ENCODE measurements around the gene SYTL2.
A peak's percentile ranks its signal among the peaks of the same experiment; 100 is the strongest.

SYTL2 gene

DNA sequence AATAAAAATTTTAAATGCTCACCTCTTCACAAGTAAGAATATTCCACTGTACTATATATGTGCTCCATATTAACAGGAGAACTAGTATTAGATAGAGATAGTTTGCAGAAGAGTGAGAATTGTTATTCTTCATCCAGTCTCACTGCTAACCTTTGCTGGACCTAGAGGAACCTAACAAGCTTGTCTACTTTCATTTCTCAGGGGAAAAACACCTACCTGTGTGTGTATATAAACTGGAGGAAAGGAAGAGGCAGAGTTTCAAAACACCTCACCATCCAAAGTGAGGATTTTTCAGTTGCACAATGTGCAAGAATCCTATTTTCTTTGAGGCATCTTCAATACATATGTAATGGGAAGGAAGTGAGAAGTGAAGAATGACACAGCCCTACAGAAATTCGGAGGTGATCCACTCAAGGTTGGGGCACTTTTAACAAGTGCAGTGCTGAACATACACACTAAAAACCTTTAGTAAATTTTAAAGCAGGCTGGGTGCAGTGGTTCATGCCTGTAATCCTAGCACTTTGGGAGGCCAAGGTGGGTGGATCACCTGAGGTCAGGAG is 52.4 kb downstream of the SYTL2 start:
- DNase-seq (ENCODE audit: low read depth), result no peak

DNA sequence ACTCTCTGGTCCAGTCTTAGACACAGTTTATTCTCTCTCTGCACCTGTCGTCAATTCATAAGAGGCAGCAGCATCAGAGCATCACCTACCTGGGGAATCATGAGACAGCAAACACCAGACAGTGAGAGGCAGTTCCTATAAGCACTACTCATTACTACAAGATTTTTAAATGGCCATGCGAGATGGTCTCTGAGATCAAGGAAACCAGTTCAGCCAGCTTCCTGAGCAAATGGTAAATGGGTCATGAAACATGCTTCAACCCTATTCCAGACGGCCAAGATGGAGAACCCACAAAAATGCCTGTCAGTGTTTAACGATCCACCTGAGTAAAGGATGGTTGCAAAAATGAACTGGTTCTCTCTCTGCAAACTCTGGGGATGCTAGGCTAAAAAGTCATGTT is 52.9 kb downstream of the SYTL2 start:
- DNase-seq (ENCODE audit: low read depth), result no peak

DNA sequence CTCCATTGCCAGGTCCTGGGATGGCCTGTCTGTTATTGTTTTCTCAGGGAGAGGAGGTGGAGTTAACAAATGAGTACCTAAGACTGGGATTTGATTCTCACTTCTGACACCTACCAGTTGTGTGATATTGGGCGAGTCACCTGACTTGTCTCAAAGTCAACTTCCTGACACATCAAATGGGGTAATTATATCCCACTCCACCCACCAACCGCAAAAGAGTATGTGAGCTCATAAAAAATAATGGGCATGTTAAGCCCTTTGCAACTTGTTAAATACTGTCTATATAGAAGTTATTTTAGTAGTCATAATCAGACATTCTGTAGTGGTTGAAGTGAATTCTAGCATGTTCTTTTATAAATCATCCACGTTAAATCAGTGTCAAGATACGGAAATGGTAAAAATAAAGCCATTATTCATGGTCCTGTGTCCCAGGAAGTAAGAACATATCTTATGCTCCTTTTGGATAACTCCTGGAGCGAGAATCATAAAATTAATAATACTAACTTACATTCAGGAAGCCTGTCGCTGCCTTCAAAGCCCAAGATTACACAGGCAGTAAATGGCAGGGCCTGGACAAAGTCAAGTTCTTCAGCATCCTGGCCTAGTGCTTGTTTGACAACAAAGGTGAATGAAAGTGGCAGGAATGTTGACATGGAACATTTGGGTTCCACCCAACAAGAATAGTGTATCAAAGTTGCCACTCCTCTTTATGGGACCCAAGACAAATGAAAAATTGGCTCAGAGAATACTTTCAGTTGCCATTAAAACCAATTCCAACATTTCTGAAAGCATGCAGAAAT is 54.3 kb downstream of the SYTL2 start:
- DNase-seq (ENCODE audit: low read depth), result peak; percentile 37

DNA sequence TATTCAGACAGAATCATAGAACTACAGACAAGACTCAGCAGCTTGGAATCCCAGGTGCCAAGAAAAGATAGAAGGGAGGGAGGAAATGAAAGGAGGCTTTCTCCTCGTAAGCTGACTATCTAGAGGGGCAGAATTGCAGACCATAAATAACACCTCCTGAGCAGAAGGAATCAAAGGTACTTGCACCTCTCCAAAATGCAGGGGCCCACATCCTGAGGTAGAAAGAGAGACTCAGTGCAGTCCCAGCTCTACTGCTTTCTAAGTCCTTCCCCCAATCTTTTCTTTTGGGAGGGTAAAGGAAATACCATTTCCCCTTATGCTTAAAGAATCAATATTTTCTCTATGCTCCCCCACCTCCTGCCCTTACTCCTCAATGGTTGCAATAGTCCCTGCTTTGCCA is 55.2 kb downstream of the SYTL2 start:
- DNase-seq (ENCODE audit: low read depth), result no peak

DNA sequence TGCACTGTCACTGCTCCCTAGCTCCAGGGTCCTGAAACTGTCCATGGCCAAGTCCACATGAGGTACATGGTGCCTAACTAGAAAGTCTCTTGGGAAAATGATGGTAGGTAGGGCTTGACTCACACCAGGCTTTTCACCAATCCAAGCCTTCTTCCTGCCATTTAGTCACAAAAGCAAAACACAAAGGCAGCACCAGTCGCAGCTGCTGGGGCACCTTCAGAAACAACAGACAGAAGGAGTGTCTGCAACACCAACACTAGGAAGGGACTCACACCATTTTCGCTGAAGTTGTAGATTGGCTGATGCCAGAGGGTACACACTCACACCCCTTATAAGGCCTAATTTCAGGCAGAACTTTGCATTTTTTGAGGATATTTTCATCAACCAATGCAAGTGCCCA is 55.7 kb downstream of the SYTL2 start:
- DNase-seq (ENCODE audit: low read depth), result no peak

DNA sequence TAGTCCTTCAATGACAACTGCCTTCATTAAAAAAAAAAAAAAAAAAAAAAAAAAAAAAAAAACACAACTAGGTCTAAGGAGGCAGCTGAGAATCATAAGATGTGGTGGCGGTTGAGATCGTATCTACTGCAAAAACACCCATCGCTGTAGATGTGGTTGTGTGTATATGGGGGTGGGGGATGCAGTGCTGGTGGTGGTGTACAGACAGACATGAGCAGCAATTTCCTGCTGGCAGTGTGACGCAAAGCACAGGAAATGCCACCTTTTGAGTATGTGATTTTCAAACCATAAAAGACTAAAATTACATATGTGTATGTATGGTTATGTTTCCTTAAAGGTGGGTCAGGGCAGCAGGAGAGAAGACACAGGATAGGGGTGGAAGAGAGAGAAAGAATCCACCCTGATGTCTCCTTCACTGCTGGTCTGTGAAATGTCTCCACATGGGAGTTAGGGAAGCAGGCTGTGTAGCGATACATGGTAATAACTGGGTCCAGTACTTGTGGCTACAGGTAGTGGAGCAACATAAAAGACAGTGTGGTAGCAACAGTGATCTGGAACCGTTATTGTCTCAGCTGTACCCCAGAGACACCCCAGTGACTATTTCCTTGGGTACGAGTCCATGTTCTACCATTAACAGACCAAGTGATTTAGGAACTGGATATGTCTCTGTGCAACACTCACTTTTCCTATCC is 57.9 kb downstream of the SYTL2 start:
- DNase-seq (ENCODE audit: low read depth), result peak; percentile 90

DNA sequence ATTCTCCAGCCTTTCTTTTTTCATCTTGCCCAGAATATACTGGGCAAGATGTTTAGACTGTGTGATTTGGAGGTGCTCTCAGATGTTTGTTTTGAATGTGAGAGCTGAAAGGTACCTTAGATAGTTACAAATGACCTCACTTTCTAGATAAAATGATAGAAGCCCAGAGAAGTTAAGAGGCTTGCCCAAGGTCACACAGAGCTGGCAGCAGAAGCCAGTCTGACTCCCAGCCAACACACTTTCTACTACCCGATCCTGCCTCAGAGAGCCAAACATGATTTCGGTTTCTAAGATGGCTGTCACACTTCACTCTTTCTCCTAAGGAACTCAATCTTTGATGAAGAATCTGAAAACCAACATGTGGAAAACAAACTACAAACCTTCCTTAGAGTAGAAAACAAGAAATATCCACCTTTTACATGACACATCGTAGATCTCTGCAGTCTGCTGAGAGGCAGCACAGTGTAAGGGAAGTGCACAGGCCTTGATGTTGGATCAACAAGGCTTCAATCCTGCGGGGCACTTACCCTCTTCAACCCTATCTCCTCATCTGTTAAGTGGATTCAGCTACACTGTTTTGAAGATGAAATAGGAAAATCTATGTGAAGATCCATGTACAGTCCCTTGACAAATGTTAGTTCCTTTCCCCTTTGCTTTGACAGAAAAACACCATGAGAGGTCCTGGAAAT is 58.6 kb downstream of the SYTL2 start:
- peak; percentile 20 for DNase-seq (ENCODE audit: low read depth)

DNA sequence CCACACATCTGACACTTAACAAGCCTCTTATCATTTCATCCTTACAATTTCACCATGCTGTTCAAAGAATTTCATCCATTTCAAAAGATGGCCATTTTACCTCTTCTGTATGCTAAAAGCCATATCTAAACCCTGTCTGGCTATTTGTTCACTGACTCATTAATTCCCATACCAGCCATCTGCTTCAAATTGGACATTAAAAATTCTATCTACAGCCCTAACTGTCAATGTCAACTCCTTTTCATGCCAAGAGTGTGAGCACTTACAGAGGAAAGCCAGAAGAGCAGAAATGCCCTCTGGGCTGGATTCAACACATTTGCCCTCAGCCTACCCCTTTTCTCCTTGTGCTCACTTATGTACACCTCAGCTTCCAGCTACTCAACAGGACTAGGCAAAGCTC is 59.2 kb downstream of the SYTL2 start:
- DNase-seq (ENCODE audit: low read depth), result no peak

DNA sequence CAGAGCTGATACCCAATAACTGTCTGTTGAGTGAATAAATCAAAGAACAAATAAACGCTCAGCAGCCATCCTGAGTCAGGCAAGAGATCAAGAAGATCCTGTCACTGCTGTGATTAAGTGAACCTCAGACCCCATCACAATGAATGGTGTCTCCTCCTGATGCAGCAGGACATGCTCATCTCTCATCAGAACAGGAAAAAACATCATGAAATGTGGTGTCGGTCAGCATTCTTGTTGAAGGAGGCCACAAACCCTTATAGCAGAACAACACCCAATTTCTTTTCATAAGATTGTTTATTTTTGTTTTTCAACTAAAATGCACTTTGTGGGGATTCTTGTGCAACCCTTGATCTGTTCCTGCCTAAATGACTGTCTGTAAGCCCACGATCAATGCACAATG is 60.3 kb downstream of the SYTL2 start:
- peak; percentile 16 for DNase-seq (ENCODE audit: low read depth)

DNA sequence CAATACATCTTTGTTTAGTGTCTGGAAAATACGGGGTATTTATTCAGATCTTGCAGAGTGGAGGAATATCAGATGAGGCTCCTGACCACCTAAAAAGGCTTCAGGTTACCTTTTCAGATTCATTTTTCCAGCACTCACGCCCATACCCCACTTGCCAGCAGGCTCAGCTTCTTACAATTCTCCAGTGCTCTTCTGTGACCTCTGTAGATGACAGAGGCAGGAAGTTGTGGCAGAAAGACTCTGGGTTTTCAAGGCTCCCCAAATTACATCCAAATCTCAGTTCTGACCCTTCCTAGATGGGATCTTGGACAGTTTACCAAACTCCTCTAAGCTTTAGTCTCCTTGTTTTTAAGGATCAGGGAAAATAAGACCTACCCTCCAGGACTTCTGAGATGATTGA is 61.1 kb downstream of the SYTL2 start:
- DNase-seq (ENCODE audit: low read depth), result no peak

DNA sequence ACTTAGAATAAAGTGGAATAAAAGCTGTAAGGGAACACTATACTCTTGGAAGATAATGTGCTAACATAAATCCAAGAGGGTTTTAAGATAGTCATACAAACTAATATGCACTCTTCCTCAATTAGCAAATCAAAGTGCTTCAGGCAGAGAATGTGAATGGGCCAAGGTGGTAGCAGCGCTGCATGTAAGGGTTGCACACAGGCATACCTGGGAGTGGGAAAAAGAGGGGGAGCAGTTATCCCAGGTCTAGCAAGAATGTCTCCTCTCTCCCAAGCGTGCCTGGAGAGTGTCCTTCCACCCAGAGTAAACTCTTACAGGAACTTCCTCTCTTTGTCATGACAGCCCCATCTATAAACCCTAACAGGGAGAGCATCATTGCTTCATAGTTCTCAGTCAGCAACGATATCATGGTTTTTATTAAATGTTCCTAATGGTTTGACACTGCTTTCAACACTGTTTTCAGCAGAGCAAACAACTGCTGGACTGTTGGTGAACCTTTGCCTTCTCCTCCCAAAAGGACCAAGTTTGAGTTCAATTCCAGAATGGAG is 61.6 kb downstream of the SYTL2 start:
- no peak for DNase-seq (ENCODE audit: low read depth)

DNA sequence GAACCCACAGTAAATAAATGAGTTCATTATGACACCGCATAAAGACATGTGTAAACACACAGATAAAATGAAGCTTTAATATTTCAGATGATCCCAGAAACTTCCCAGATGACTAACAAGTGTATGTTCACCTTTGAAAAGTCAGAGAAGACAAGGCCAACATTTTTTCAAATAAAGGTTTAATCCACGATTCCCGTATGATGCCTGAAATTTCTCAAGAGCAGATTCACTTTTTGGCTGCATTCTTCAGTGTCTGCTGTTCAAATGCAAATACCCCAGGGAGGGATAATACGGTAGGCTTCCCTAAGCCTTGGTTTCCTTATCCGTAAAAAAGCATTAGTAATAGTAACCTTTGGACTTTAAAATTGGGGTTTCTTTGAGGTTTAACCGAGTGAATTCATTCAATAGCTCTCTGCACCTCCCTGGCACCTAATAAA is 62.5 kb downstream of the SYTL2 start:
- no peak for DNase-seq (ENCODE audit: low read depth)

DNA sequence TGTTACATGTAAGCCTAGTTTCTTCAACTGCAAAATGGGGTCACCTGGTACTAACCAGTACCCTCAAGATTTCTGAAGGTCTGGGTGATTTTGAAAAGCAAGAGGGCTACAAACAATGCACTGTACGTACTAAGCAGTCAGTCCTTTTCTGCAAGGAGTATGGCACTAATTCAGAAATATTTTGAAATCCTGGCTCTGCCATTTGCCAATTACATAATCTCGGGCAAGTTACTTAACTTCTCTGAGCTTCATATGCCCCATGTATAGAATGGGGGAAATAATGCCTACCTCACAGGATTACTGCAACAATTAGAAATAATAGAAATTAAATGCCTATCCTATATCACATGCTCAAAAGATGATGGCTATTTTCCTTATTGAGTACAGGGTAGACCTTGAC is 64.3 kb downstream of the SYTL2 start:
- DNase-seq (ENCODE audit: low read depth), result no peak

DNA sequence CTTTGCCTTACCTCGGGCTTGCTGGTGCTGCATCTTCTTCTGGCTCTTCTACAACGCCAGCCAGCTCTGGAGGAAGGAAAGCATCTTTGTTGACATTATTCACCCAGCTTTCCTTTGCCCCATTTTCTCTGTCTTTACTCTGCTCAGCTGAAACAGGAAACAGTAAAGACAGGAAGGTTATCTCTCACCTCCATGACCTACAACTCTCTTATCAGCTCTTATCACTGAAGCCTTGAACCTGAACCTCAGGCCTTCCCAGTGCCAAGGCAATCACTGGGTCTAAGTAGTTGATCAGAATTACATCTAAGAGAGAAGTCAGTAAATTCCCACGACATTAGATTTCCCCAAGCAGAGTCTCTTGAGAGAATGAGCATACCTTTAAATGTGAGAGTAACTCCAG is 65.3 kb downstream of the SYTL2 start:
- DNase-seq (ENCODE audit: low read depth), result no peak

DNA sequence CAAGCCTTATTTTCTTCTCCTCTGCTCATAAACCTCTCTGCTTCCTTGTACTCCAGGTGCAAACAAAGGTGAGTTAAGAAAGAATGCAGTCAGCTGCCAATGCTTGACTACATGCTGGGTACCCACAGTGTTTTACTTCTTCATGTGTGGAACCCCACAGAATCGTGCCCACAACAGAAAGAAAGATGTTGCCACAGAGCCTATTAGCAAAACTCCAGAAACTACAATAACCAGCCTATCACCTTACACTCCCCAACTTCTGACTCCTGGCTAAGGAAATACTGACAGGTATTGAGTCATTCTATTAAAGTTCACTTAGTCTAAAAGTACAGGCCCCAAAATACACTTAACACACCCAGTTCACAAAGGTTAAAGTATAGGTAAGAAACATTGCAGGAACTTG is 68.1 kb downstream of the SYTL2 start:
- DNase-seq (ENCODE audit: low read depth), result no peak

DNA sequence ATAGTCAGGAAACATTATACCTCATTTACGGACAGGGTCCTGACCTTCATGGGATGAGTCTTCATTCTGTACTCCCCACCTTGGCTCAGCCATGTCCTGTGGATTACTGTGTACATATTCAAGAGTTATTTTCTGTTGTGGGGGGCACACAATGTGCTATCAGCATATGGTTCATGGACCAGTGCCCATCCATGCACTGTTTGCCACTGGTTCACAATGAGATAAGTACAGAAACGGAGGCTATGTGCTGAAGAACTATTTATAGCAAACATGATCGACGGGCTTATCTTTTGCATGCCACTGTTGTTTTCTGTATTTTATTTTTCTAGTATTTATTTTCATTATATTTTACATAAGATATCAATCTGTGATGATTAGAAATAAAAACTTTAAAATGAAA is 68.6 kb downstream of the SYTL2 start:
- no peak for DNase-seq (ENCODE audit: low read depth)

DNA sequence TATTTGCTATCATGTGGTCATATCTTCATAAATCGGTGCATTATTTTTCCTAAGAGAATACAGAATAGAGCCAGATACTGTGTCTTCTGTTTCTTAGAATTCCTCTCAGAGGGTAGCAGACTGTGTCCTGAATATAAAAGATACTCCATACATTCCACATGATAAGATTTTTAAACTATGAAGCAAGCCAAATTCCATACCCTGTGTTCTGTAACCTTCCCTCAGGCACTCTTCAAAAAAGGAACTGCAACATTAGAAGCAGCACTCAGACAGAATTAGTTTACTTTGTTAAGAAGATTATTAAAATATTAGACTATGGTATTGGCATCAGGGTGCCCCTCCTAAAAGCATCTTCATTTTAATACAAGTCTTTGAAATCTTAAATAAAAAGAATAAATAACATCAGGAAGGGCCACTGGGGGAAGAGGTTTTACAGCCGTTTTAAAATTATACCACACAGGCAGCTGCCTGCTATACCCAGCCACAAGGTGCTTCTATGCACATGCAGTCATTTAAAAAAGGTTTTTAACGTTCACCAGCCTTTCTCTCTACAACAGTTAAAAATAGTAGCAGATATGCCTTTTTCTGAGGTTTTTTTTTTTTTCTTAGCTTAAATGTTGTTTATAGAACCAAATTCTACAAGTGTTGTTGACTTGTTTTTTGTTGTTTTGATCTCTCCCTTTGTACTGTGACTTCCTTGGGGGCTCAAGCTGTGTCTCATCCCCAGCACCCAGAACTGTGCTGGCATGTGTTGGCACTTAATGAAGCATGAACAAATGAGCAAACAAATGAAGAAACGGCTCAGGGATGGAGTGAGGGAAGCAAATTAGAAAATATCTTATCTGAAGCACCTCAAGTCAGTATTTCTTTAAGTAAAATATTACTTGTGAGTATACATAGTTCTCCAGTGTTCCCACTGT is 70.2 kb downstream of the SYTL2 start:
- DNase-seq (ENCODE audit: low read depth), result no peak

DNA sequence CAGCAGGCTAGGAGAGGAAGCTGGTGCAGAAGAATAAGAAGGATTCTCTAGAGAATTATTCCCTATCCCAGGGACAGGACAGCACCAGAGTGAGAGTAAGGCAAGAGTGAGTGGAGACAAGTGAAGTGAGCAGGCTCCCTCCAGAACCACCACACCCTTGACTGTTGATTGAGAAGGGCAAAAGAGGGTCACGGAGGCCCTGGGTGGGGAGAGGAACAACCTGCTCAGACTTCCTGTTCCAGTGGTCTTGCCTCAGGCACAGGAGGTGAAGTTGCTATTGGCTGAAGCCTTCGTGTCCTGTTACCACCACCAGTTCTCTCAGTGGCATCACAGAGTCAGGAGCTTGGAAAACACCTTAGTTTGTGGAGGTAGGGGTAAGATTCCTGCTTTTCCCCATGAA is 73.2 kb downstream of the SYTL2 start:
- no peak for DNase-seq (ENCODE audit: low read depth)

DNA sequence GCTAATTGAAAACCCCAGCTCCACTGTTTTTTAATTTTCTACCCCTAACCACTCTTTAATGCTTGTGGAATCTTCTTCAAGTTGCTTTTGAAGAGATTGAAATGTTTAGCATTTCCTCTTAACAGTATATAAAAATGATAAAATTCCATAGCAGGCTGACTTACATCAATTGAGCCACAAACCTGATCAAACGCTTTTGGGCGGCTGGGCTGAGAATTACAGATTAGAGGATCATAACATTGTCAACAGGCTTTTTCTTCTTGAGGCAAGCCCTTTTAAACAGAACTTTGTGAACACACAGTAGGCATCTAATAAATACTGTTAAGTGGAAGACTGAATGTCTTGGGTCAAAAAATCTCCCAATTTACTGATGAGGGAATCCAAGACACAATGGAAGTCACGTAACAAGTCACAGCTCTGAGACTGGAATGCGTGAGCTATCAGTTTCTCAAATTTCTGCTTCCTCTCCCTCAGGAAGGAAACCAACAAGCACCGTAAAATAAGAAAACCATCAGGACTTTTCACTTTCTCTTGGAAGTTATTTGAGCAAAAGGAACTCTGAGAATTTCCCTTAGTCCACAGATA is 75.0 kb downstream of the SYTL2 start:
- no peak for DNase-seq (ENCODE audit: low read depth)

DNA sequence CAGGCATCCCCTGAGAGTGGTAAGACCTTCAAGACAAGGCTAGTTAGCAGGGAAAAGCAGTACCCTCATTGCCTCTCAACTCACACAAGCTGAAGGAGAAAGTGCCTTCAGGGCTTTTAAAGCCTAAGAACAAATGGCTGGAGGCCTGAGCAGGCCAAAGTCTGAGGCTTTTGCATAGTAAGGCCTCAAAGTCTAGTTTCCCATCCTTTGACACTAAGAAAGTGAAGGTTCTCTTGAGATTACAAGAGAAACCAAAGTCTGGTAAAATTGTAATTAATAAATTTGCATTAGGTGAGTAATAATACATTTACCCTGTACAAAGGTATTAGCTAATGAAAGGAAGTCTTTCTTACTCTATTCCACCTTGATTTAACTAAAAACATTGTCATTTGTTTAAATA is 78.0 kb downstream of the SYTL2 start:
- no peak for DNase-seq (ENCODE audit: low read depth)

DNA sequence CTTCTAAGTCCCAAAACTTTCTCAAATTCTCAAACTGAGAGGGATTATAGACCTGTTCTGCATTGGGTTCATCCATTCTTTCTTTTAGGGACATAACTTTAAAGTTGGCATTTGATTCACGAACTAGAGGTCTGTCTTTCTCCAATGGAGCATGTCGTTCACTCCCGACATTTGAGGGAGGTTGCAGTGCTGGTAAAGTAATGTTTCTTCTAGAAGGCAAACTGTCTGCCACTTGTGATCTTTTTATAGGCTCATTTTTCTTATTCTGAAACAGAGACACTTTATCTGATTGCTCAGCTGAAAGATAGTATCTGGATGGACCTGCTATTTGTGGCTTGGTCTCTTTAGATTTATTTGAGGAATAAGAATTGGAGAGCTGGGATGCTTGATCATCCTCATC is 84.6 kb downstream of the SYTL2 start:
- DNase-seq (ENCODE audit: low read depth), result no peak

Data from T-helper 22 cell (primary cell).